Lower lobe of right lung (tissue), 2 donors: Measurements from ENCODE around the gene SAMD14. TPM values are rescaled to one million over a fixed set of nuclear protein-coding genes. Genes with fewer than 3 reads are reported as not detected.
A peak's percentile ranks its signal among the peaks of the same experiment; 100 is the strongest.

Experiments used
- ATAC-seq, 2 donors: fragments of 200-7000 bp; cut with Tn5 transposase; one replicate each; pipeline ENCODE4 v1.9.1; 2020 to 2022; ENCODE audit warnings: mild to moderate bottlenecking in 2 of 2, moderate library complexity in 2 of 2
- DNase-seq: peaks from one replicate; pipeline ENCODE4 v3.0.0-alpha.2; 2020
- H3K27ac ChIP-seq: fragments of 200-600 bp; one replicate; pipeline ENCODE4 v1.8.0; 2022
- H3K27me3 ChIP-seq: fragments of 200-600 bp; one replicate; pipeline ENCODE4 v1.8.0; 2022; ENCODE audit warnings: low read depth
- H3K36me3 ChIP-seq: fragments of 200-600 bp; one replicate; pipeline ENCODE4 v1.8.0; 2022; ENCODE audit warnings: mild to moderate bottlenecking
- H3K4me1 ChIP-seq: fragments of 200-600 bp; one replicate; pipeline ENCODE4 v1.8.0; 2022
- H3K4me3 ChIP-seq: fragments of 200-600 bp; one replicate; pipeline ENCODE4 v1.8.0; 2022; ENCODE audit warnings: mild to moderate bottlenecking
- H3K9me3 ChIP-seq: fragments of 200-600 bp; one replicate; pipeline ENCODE4 v1.8.0; 2022
- CTCF ChIP-seq: fragments of 200-600 bp; IDR thresholded peaks from one replicate; pipeline ENCODE4 v1.8.0; 2022; ENCODE audit warnings: antibody characterized with exemption, mild to moderate bottlenecking
- intact Hi-C: fragments of 100-400 bp; cut with DNase I; formaldehyde crosslinking; loops from one replicate; pipeline ENCODE4 v1.11.0; 2022
- total RNA-seq: library from RNA; stranded (reverse); fragmentation: NEBNext Ultra II Directional; extraction: Animal tissue kit (Norgen Biotek cat#: 25700); gene quantifications from one replicate; pipeline ENCODE4 v1.2.1, GENCODE V29; 2021
- donor health status: DM: no; HTN: yes; CAD: no; lungs with severe emphysema.

SAMD14 gene
- total RNA-seq, 1 donor from 2014 or later = 9.2 TPM

- H3K9me3 ChIP-seq = no peaks in the 10 kb centered on the region
- H3K36me3 ChIP-seq = no peaks in the 10 kb centered on the region
- no peak overlapping the region for H3K27ac ChIP-seq
- peaks cover 5% of the 10 kb centered on the region for H3K4me1 ChIP-seq
- intact Hi-C loops = no loop called here
- no peak overlapping the region for H3K4me3 ChIP-seq
- no peak for DNase-seq
- no peaks in the 10 kb centered on the region for H3K27me3 ChIP-seq
- ATAC-seq = no peak
- no peak for TF ChIP-seq CTCF
Measured at GRCh38 chr17:50167371-50167770, 37.4 kb upstream of the SAMD14 start.

DNA sequence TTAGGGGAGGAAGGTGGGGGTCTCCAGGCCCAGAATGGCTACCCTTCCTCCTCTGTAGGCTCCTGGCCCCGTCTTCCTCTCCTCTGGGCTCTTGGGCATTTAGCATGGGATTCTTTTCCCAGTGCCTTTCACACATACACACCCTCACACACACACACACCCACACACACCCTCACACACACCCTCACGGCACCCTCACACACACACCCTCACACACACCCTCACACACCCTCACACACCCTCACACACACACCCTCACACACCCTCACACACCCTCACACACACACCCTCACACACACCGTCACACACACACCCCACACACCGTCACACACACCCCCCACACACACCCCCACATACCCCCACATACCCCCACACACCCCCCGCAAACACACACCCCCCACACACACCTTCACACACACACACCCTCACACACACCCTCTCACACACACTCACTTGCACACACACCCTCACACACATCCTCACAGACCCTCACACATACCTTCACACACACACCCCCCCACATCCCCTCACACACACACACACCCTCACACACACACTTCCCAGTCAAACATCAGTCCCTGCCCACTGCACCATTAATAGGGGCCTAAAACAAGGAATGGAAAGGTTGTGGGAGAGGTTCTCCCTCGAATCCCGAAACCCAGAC lies 36.7 kb upstream of the SAMD14 start:
- no peaks in the 10 kb centered on the region for H3K36me3 ChIP-seq
- H3K4me1 ChIP-seq = peaks cover 9% of the 10 kb centered on the region
- ATAC-seq (no peak), DNase-seq (no peak)
- no peaks in the 10 kb centered on the region for H3K9me3 ChIP-seq
- H3K4me3 ChIP-seq = peak overlapping the region; percentile 36
- intact Hi-C loops = no loop called here
- TF ChIP-seq CTCF = no peak
- H3K27ac ChIP-seq = no peak overlapping the region
- no peaks in the 10 kb centered on the region for H3K27me3 ChIP-seq

- TF ChIP-seq CTCF = no peak
- no peak for DNase-seq
- peak within 1 kb of the TSS; percentile 36 for H3K4me3 ChIP-seq
Measured at GRCh38 chr17:50165867-50166517, 36.0 kb upstream of the SAMD14 start, which contains the start of gene SGCA. TSS of gene SGCA (plus strand) at chr17:50166005. CDS start at chr17:50166041, 36 bp downstream.

GRCh38 chr17:50165466-50165865 lies 35.5 kb upstream of the SAMD14 start:
- Histone ChIP-seq H3K4me1 (peaks cover 18% of the 10 kb centered on the region), H3K4me3 (no peak overlapping the region)
- intact Hi-C loops = no loop called here

More at GRCh38 chr17:50165867-50166517, 36.0 kb upstream of the SAMD14 start, which contains the start of gene SGCA:
- H3K36me3 ChIP-seq = no peaks in the 10 kb centered on the region
- H3K4me1 ChIP-seq = peaks cover 12% of the 10 kb centered on the region
- H3K27me3 ChIP-seq = no peaks in the 10 kb centered on the region
- intact Hi-C loops = no loop called here
- H3K9me3 ChIP-seq = no peaks in the 10 kb centered on the region
- H3K27ac ChIP-seq = peak within 1 kb of the TSS; percentile 49
- no peak for ATAC-seq

GRCh38 chr17:50165066-50165465 lies 35.1 kb upstream of the SAMD14 start:
- H3K27ac ChIP-seq = peak overlapping the region; percentile 49
- TF ChIP-seq CTCF = no peak

More at GRCh38 chr17:50165466-50165865, 35.5 kb upstream of the SAMD14 start:
- Histone ChIP-seq H3K27me3 (no peaks in the 10 kb centered on the region), H3K9me3 (no peaks in the 10 kb centered on the region), H3K27ac (peak overlapping the region; percentile 49), H3K36me3 (no peaks in the 10 kb centered on the region)
- DNase-seq (no peak), ATAC-seq (no peak)
- no peak for TF ChIP-seq CTCF

More at GRCh38 chr17:50165066-50165465, 35.1 kb upstream of the SAMD14 start:
- H3K4me3 ChIP-seq = no peak overlapping the region
- no peak for DNase-seq
- ATAC-seq = no peak
- H3K9me3 ChIP-seq = no peaks in the 10 kb centered on the region
- no peaks in the 10 kb centered on the region for H3K36me3 ChIP-seq
- intact Hi-C loops = no loop called here
- H3K4me1 ChIP-seq = peaks cover 18% of the 10 kb centered on the region
- no peaks in the 10 kb centered on the region for H3K27me3 ChIP-seq
